ENCODE measurements around the gene APRT. TPM values are rescaled to one million over a fixed set of nuclear protein-coding genes. Genes with fewer than 3 reads are reported as not detected.

APRT gene
- total and polyA plus RNA-seq, 9 of the 15 experiments (the other 6 are each of a cell fraction or from before 2014, with no cell fraction given) = 41.7 to 409 (median 146) TPM

GRCh38 chr16:88763502-88764053 lies 48.1 kb downstream of the APRT start (continued):
- TF ChIP-seq ZNF407 (IDR thresholded peaks at IDR 0.05; ENCODE audit: low read depth) (no peak), JUND (IDR thresholded peaks at IDR 0.05; ENCODE audit: borderline replicate concordance, low read depth, low read length) (no peak), JUND (tag; IDR thresholded peaks at IDR 0.05; ENCODE audit: borderline replicate concordance, low read depth, low read length) (no peak), PHB (CRISPR knock-in tag; IDR thresholded peaks at IDR 0.05) (no peak), BCOR (IDR thresholded peaks at IDR 0.05) (no peak), CBFA2T3 (IDR thresholded peaks at IDR 0.05) (peak; percentile 67), MTA3 (IDR thresholded peaks at IDR 0.05; ENCODE audit: borderline replicate concordance) (no peak), ZZZ3 (IDR thresholded peaks at IDR 0.05) (no peak), IRF1 (CRISPR knock-in tag; IDR thresholded peaks at IDR 0.05; ENCODE audit: borderline replicate concordance) (no peak), ZBED1 (IDR thresholded peaks at IDR 0.05) (no peak), NR2C2 (CRISPR knock-in tag; IDR thresholded peaks at IDR 0.05) (no peak), NR2C2 (tag; IDR thresholded peaks at IDR 0.05) (peak; percentile 60; the same call in 1 of the 2 replicates)
